ENCODE measurements around the gene MTHFS.

Gene MTHFS

DNA sequence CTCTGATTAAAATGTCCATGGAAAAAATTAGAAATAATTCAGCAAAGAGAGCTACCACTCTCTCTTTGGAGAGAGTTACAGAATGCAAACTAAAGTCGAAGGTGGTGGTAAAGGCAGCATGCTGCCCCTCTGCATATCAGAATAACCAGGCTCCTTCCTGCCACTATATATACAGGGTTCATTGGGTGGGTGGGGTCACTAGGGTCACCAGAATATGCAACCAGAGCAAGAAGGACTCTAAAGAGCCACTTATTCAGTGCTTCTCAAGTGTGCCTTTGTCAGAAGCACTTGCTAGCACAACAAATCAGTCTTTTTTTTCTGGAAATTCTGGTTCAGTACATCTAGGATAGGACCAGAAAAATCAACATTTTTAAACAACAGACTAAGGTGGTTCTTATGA, 70.0 kb downstream of the MTHFS start:
- Histone ChIP-seq H3K9me3 (ENCODE audit: control insufficient read depth, low read length) (no peaks in the 10 kb centered on the region), H3K4me3 (ENCODE audit: insufficient read depth, low read depth, low read length, poor library complexity, severe bottlenecking) (no peak overlapping the region), H3K4me1 (ENCODE audit: control insufficient read depth, insufficient read depth, low read length, poor library complexity, severe bottlenecking) (no peaks in the 10 kb centered on the region), H3K27ac (ENCODE audit: insufficient read depth, low read length, poor library complexity, severe bottlenecking) (no peak overlapping the region), H3K27me3 (replicated peaks; ENCODE audit: control insufficient read depth, insufficient read depth, low read length, poor library complexity, severe bottlenecking) (no peaks in the 10 kb centered on the region), H3K36me3 (ENCODE audit: control insufficient read depth, insufficient read depth, low read length) (no peaks in the 10 kb centered on the region)
- no peak for DNase-seq

DNA sequence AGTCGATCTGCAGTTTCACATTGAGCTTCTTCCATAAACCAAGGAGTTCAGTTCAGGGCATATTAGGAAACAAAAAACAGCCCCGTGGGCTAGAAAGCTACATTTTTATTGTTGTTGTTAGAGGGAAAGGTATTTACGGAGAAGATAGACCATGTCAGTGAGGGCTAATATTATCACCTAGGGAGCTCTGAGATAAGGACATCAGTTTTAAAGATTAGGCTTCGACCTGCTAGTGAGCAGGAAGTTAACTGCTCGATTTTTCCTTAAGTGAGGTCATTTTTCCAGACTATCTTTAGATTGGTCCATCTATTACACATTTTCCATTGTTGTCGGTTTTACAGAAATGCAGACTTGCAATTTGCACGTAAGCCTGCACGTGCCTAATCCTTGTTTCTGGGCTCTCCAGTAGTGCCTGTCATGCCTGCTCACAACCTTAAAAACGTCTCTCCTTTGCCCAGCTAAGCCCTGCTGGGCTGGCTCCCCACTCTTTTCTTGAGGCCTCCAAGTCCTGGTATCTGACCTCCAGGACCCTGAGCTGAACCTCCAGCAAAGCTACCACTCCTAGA, 72.6 kb downstream of the MTHFS start:
- H3K36me3 ChIP-seq (ENCODE audit: control insufficient read depth, insufficient read depth, low read length): no peaks in the 10 kb centered on the region
- H3K4me3 ChIP-seq (ENCODE audit: insufficient read depth, low read depth, low read length, poor library complexity, severe bottlenecking): no peak overlapping the region
- H3K27me3 ChIP-seq (replicated peaks; ENCODE audit: control insufficient read depth, insufficient read depth, low read length, poor library complexity, severe bottlenecking): no peaks in the 10 kb centered on the region
- no peak overlapping the region for H3K27ac ChIP-seq (ENCODE audit: insufficient read depth, low read length, poor library complexity, severe bottlenecking)
- no peaks in the 10 kb centered on the region for H3K4me1 ChIP-seq (ENCODE audit: control insufficient read depth, insufficient read depth, low read length, poor library complexity, severe bottlenecking)
- no peaks in the 10 kb centered on the region for H3K9me3 ChIP-seq (ENCODE audit: control insufficient read depth, low read length)
- no peak for DNase-seq

DNA sequence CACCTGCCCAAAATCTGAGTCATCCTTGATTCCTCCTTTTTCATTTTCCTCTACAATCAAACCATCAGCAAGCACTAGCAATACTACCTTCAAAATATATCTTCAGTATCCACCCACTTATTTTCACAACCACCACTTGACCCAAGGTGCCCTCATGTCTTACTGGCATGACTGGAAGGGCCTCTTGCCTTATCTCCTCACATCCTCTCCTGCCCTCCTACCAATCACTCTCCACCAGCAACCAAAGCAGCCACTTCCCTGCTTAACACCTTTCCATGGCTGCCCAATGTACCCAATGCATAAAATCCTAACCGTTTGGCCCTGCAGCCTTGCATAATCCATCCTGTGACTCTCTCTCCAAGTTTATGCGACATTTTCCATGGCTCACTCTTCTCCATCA, 76.0 kb downstream of the MTHFS start:
- Histone ChIP-seq H3K4me3 (ENCODE audit: insufficient read depth, low read depth, low read length, poor library complexity, severe bottlenecking) (no peak overlapping the region), H3K9me3 (ENCODE audit: control insufficient read depth, low read length) (no peaks in the 10 kb centered on the region), H3K27me3 (replicated peaks; ENCODE audit: control insufficient read depth, insufficient read depth, low read length, poor library complexity, severe bottlenecking) (no peaks in the 10 kb centered on the region), H3K27ac (ENCODE audit: insufficient read depth, low read length, poor library complexity, severe bottlenecking) (no peak overlapping the region), H3K36me3 (ENCODE audit: control insufficient read depth, insufficient read depth, low read length) (no peaks in the 10 kb centered on the region), H3K4me1 (ENCODE audit: control insufficient read depth, insufficient read depth, low read length, poor library complexity, severe bottlenecking) (no peaks in the 10 kb centered on the region)
- no peak for DNase-seq

DNA sequence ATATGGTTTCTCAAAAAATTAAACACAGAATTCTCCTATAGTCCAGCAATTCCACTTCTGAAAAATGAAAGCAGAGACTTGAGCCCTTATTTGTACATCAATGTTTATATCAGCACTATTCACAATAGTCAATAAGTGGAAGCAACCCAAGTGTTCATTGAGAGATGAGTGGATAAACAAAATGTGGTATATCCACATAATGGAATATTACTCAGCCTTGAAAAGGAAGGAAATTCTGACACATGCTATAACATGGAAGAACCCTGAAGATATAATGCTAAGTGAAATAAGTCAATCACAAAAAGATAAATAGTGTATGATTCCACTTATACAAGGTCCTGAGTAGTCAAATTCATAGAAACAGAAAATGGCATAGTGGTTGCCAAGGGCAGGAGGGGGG, 76.6 kb downstream of the MTHFS start:
- Histone ChIP-seq H3K36me3 (ENCODE audit: control insufficient read depth, insufficient read depth, low read length) (no peaks in the 10 kb centered on the region), H3K27ac (ENCODE audit: insufficient read depth, low read length, poor library complexity, severe bottlenecking) (no peak overlapping the region), H3K4me3 (ENCODE audit: insufficient read depth, low read depth, low read length, poor library complexity, severe bottlenecking) (no peak overlapping the region), H3K27me3 (replicated peaks; ENCODE audit: control insufficient read depth, insufficient read depth, low read length, poor library complexity, severe bottlenecking) (no peaks in the 10 kb centered on the region), H3K9me3 (ENCODE audit: control insufficient read depth, low read length) (no peaks in the 10 kb centered on the region), H3K4me1 (ENCODE audit: control insufficient read depth, insufficient read depth, low read length, poor library complexity, severe bottlenecking) (no peaks in the 10 kb centered on the region)
- no peak for DNase-seq

DNA sequence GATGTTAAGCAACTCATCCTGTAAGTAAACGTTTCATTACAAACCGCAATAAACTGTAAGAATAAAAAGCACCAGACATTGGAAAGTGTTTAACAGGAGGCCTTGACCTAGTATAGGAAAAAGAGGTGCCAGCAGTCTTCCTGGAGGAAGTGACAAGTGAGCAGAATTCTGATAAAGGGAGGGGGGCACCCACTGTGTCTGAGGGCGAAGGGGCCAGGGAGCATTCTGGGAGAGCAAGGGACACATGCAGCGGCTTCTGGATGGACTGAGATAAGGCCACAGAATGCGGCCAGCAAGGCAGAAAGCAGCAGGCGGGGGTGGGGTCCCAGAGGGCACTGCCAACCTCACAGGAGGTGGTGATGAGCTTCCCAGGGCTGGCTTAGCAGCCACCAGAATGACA, 80.2 kb downstream of the MTHFS start:
- no peak for DNase-seq
- no peaks in the 10 kb centered on the region for H3K27me3 ChIP-seq (replicated peaks; ENCODE audit: control insufficient read depth, insufficient read depth, low read length, poor library complexity, severe bottlenecking)
- no peak overlapping the region for H3K27ac ChIP-seq (ENCODE audit: insufficient read depth, low read length, poor library complexity, severe bottlenecking)
- H3K36me3 ChIP-seq (ENCODE audit: control insufficient read depth, insufficient read depth, low read length): no peaks in the 10 kb centered on the region
- no peaks in the 10 kb centered on the region for H3K4me1 ChIP-seq (ENCODE audit: control insufficient read depth, insufficient read depth, low read length, poor library complexity, severe bottlenecking)
- no peak overlapping the region for H3K4me3 ChIP-seq (ENCODE audit: insufficient read depth, low read depth, low read length, poor library complexity, severe bottlenecking)
- H3K9me3 ChIP-seq (ENCODE audit: control insufficient read depth, low read length): no peaks in the 10 kb centered on the region

DNA sequence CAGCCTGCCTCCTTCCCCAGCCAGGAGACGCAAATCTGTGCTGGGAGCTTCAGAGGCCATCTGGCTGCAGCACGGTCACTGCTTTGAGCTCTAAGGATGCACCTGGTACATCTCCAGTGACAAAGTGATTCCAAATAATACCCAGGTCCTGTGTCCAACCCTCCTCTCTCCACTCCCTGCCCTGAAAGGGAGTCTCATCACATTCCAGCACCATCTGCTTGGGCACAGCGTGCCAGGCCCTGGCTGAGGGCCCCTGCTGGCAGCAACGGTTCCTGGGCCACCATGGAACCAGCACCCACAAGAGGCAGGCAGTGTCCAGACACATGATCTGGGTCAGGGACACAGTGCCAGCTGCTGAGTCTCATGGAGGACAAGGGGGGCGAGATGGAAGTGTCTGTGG, 81.3 kb downstream of the MTHFS start:
- H3K27me3 ChIP-seq (replicated peaks; ENCODE audit: control insufficient read depth, insufficient read depth, low read length, poor library complexity, severe bottlenecking): peaks cover under 1% of the 10 kb centered on the region
- no peaks in the 10 kb centered on the region for H3K9me3 ChIP-seq (ENCODE audit: control insufficient read depth, low read length)
- DNase-seq: no peak
- H3K36me3 ChIP-seq (ENCODE audit: control insufficient read depth, insufficient read depth, low read length): no peaks in the 10 kb centered on the region
- no peak overlapping the region for H3K4me3 ChIP-seq (ENCODE audit: insufficient read depth, low read depth, low read length, poor library complexity, severe bottlenecking)
- no peak overlapping the region for H3K27ac ChIP-seq (ENCODE audit: insufficient read depth, low read length, poor library complexity, severe bottlenecking)
- H3K4me1 ChIP-seq (ENCODE audit: control insufficient read depth, insufficient read depth, low read length, poor library complexity, severe bottlenecking): no peaks in the 10 kb centered on the region

DNA sequence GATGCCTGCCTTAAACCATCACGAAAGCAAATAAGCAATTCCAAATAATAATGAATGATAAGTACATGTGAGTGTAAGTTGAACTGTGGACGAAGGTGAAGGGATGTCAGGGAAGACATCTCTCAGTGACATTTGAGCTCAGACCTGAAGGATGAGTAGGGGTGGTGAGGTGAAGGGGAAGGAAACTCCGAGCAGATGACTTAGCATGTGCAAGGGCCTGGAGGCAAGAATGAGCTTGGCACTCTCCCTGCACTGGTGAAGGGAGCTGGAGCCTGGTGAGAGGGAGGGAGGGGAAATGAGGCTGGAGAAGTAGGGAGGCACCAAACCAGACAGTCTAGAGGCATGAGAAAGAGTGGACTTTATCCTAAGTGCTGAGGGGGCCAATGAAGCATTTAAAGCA, 84.3 kb downstream of the MTHFS start:
- Histone ChIP-seq H3K27me3 (replicated peaks; ENCODE audit: control insufficient read depth, insufficient read depth, low read length, poor library complexity, severe bottlenecking) (peaks cover 4% of the 10 kb centered on the region), H3K4me3 (ENCODE audit: insufficient read depth, low read depth, low read length, poor library complexity, severe bottlenecking) (no peak overlapping the region), H3K4me1 (ENCODE audit: control insufficient read depth, insufficient read depth, low read length, poor library complexity, severe bottlenecking) (no peaks in the 10 kb centered on the region), H3K9me3 (ENCODE audit: control insufficient read depth, low read length) (no peaks in the 10 kb centered on the region), H3K36me3 (ENCODE audit: control insufficient read depth, insufficient read depth, low read length) (no peaks in the 10 kb centered on the region), H3K27ac (ENCODE audit: insufficient read depth, low read length, poor library complexity, severe bottlenecking) (no peak overlapping the region)
- no peak for DNase-seq

DNA sequence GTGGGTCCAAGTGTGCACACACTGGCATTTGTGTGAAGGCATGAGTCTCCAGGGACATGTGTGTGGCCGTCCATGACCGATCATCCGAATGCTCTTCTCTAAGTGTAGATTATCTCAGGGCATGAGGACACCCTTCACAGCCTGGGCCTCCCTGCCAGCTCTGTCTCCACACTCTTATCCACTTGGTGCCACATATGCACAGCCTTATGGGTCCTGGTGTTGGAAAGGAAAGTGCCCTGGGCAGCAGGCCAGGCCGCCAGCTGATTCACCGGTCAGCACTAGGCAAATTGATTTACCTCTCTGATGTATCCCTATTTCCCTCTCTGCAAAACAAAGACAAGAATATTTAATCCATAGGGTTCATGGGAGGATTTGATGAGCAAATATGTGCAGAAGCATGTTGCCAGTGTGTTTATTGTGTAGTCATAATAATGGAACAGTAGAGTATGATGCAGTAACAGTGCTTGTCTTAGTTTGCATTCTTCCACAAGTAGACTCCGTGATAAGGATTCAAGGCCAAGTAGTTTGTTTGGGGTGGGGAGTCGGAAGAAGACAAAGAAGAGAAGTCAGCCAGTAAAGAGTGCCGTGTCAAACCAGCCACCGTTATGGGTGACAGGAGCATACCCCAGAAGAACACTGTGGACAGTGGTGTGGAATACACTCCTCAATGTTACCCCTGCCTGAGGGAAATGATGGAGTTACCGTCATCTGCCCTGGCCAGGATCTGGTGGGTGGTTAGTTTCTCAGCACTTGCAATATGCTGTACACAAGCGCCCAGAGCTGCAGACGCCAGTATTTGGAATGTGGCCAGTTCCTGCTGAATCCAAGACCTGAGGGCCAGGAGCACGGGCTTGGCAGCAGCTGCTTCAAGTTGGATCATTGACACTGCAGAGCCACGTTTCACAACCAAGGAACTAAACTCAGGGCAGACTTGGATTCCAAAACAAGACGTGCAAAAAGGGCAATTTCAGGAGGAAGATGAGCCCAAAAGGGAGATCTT, 85.1 kb downstream of the MTHFS start:
- H3K27me3 ChIP-seq (replicated peaks; ENCODE audit: control insufficient read depth, insufficient read depth, low read length, poor library complexity, severe bottlenecking): peaks cover 4% of the 10 kb centered on the region
- no peak for DNase-seq
- no peak overlapping the region for H3K27ac ChIP-seq (ENCODE audit: insufficient read depth, low read length, poor library complexity, severe bottlenecking)
- no peak overlapping the region for H3K4me3 ChIP-seq (ENCODE audit: insufficient read depth, low read depth, low read length, poor library complexity, severe bottlenecking)
- no peaks in the 10 kb centered on the region for H3K9me3 ChIP-seq (ENCODE audit: control insufficient read depth, low read length)
- H3K36me3 ChIP-seq (ENCODE audit: control insufficient read depth, insufficient read depth, low read length): no peaks in the 10 kb centered on the region
- no peaks in the 10 kb centered on the region for H3K4me1 ChIP-seq (ENCODE audit: control insufficient read depth, insufficient read depth, low read length, poor library complexity, severe bottlenecking)

DNA sequence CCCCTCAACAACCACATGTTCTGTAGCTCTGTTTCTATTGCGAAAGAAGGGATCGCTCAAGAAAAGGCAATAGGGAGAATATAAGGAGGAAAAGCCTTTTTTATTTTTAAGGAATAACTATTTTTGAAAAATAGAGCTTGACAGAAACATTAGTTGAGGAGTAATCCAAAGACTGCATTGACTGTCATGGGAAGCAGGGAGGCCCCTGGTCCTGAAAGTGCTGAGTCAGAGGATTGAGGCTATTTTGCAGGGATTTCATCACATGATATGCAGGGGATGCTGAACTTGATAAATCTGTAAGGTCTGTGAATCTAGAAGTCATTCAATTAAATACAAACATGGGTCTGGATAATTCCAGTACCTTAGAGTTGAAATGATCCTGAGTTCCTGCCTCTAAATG, 92.0 kb downstream of the MTHFS start:
- Histone ChIP-seq H3K36me3 (ENCODE audit: control insufficient read depth, insufficient read depth, low read length) (no peaks in the 10 kb centered on the region), H3K27ac (ENCODE audit: insufficient read depth, low read length, poor library complexity, severe bottlenecking) (no peak overlapping the region), H3K27me3 (replicated peaks; ENCODE audit: control insufficient read depth, insufficient read depth, low read length, poor library complexity, severe bottlenecking) (no peaks in the 10 kb centered on the region), H3K4me1 (ENCODE audit: control insufficient read depth, insufficient read depth, low read length, poor library complexity, severe bottlenecking) (no peaks in the 10 kb centered on the region), H3K4me3 (ENCODE audit: insufficient read depth, low read depth, low read length, poor library complexity, severe bottlenecking) (no peak overlapping the region), H3K9me3 (ENCODE audit: control insufficient read depth, low read length) (no peaks in the 10 kb centered on the region)
- no peak for DNase-seq

DNA sequence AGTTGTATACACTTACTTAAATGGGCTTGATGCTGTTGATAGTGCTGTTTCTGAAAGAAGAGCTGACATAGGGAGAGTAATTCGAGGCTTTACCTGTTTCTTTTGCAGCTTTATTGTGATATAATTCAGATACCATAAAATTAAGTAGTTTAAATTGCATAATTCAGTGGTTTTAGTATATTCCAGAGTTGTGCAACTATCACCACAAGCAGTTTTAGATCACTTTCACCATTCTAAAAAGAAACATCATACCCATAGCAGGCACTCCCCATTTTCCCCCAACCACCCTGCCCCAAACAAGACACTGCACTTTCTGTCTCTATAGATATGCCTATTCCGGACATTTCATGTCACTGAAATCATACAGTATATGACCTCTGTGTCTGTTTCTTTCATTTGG, 98.5 kb downstream of the MTHFS start:
- Histone ChIP-seq H3K4me3 (ENCODE audit: insufficient read depth, low read depth, low read length, poor library complexity, severe bottlenecking) (no peak overlapping the region), H3K4me1 (ENCODE audit: control insufficient read depth, insufficient read depth, low read length, poor library complexity, severe bottlenecking) (no peaks in the 10 kb centered on the region), H3K27me3 (replicated peaks; ENCODE audit: control insufficient read depth, insufficient read depth, low read length, poor library complexity, severe bottlenecking) (no peaks in the 10 kb centered on the region), H3K27ac (ENCODE audit: insufficient read depth, low read length, poor library complexity, severe bottlenecking) (no peak overlapping the region), H3K9me3 (ENCODE audit: control insufficient read depth, low read length) (no peaks in the 10 kb centered on the region), H3K36me3 (ENCODE audit: control insufficient read depth, insufficient read depth, low read length) (no peaks in the 10 kb centered on the region)
- DNase-seq: no peak
